GM19193 (cell line): ENCODE data around the gene SOX2.

Experiments used
- POLR2A ChIP-seq: IDR thresholded peaks from 4 replicates; pipeline ENCODE4 v1.6.1; 2011; ENCODE audit not compliant: insufficient read depth, insufficient read length; ENCODE audit errors: extremely low read depth

SOX2 gene

GRCh38 chr3:181700168-181701087, 11.3 kb upstream of the SOX2 start:
- no peak for TF ChIP-seq POLR2A

DNA sequence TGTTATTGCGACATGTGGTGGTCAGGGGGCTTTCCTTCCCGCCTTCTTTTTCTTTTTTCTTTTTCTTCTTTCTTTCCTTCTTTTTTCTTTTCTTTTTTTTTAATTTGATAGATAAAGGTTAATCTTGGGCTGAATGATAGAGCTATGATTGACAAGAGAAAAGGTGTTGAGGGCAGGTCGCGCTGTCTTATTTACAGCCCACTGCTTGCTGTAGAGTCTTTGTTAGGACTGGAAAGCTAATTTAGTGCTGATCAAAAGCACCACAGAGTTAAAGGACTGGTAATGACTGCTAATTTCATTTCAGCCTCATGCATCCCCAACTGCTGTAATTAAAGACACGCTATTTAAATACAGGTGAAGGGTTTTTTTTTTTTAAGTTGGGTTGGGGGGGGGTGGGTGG, 10.6 kb upstream of the SOX2 start:
- TF ChIP-seq POLR2A, result no peak

DNA sequence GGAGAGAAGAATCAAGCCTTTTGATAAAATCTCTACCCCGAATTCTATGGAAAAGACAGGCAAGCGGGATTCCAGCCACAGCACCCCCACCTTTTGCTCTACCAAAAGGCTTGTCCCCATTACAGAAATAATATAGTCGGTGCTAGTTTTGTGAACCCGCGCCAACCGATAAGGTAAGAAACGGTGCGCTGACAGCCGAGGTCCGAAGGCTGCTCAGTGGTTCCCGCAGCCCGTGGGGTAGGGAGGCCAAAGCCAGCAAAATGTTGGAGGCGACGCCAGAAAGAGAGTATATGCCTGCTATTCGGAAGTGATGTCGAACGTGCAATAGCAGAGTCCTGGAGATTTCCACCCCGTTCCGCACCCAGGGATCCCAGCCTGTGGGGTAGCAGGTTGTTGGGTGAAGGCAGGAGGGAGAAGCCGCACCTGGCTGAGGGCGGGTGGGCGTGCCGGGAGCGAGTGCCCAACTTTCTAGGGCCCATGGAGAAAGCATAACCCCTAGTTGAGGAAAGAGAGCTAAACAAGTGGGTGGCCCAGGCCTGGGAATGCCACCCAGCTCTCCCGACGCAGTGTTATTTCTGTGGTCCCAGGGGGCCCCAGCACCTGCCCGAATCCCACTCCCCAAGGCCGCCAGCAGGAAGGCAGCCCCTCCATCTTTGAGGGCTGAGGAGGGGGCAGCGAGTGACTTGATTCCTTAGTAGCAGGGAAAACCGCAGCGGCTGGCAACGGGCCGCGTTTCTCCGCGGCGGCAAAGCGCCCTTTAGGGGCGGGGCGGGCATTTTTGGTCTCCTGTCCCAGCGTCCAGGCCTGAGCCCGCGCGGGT, 7.9 kb upstream of the SOX2 start:
- TF ChIP-seq POLR2A, result no peak

- TF ChIP-seq POLR2A, result no peak
Observed at GRCh38 chr3:181704421-181705085, 7.2 kb upstream of the SOX2 start.

DNA sequence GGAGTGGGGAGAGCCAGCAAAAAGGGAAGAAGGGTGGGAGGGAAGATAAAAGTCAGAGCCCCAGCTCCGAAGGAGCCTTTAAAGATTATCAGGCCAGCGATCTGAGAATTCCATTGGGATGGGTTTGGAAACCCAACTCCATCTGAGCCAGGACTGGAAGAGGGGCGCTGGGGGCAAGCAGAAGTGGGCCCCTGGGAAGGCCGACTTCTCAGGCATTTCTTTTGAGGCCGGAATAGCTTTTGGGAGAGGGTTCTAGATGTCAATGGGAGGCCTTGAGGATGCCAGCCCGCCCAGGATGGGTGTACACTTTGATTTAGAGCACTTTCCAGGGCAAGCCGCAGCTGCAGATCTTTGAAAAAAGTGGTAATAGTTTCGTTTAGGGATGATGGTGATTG, 6.6 kb upstream of the SOX2 start:
- TF ChIP-seq POLR2A, result no peak

DNA sequence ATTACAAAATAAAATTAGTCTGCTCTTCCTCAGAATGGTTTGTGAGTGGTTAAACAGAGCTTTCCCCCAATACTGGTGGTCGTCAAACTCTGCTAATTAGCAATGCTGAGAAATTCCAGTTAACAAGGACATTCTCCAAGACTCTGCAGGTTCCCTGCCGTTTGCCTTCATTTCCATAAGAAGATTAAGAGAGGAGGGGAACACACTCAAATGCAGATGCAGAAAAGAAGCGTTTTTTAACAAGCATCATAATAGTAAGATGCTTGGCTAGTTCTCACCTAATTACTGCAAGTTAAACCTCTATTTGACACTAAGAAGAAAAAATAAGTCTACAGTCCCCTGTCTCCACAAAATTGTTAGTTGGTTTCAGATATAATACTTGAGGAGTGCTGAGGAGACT, 3.7 kb upstream of the SOX2 start:
- no peak for TF ChIP-seq POLR2A

DNA sequence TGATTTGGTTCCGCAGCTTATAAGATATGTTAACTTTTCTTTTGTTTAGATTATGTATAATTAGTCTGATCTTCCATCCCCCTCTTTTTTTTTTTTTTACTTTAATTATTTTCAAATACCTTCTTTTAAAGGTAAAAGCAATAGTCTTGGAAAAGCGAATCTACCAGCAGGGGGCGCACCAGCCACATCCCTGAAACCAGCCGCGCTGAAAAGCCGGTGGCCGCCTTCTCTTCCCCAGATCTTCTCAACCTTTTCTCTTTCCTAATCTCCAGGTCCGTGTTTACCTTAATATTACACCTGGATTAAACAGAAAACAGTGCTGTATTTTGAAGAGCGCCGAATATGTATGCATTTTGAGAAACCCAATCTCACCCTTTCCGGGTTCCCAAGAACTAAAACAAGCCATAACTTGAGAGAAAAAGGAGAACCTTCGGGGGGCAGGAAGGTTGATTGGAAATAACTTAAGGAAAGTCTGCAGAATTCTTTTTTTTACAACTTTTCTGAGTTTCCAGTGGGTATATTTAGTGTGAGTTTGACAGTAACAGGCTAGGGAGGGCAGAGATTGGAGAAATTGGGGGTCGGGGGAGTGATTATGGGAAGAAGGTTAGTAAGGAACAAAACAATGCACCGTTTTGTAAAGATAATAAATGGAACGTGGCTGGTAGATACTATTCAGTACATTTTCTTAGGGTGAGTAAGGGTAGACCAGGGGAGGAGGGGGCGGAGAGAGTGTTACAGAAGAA, 2.0 kb upstream of the SOX2 start:
- TF ChIP-seq POLR2A, result no peak

GRCh38 chr3:181710345-181711291, 1.1 kb upstream of the SOX2 start:
- TF ChIP-seq POLR2A, result no peak

DNA sequence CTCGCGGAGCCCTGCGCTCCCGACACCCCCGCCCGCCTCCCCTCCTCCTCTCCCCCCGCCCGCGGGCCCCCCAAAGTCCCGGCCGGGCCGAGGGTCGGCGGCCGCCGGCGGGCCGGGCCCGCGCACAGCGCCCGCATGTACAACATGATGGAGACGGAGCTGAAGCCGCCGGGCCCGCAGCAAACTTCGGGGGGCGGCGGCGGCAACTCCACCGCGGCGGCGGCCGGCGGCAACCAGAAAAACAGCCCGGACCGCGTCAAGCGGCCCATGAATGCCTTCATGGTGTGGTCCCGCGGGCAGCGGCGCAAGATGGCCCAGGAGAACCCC, 464 bp downstream of the SOX2 start:
- TF ChIP-seq POLR2A, result no peak

DNA sequence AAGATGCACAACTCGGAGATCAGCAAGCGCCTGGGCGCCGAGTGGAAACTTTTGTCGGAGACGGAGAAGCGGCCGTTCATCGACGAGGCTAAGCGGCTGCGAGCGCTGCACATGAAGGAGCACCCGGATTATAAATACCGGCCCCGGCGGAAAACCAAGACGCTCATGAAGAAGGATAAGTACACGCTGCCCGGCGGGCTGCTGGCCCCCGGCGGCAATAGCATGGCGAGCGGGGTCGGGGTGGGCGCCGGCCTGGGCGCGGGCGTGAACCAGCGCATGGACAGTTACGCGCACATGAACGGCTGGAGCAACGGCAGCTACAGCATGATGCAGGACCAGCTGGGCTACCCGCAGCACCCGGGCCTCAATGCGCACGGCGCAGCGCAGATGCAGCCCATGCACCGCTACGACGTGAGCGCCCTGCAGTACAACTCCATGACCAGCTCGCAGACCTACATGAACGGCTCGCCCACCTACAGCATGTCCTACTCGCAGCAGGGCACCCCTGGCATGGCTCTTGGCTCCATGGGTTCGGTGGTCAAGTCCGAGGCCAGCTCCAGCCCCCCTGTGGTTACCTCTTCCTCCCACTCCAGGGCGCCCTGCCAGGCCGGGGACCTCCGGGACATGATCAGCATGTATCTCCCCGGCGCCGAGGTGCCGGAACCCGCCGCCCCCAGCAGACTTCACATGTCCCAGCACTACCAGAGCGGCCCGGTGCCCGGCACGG, 991 bp downstream of the SOX2 start:
- no peak for TF ChIP-seq POLR2A

GRCh38 chr3:181713280-181713647, 1.5 kb downstream of the SOX2 start:
- no peak for TF ChIP-seq POLR2A

- no peak for TF ChIP-seq POLR2A
Observed at GRCh38 chr3:181713676-181714612, 2.2 kb downstream of the SOX2 start.

- TF ChIP-seq POLR2A, result no peak
Observed at GRCh38 chr3:181715571-181716340, 4.0 kb downstream of the SOX2 start.
